Esophagus squamous epithelium (tissue), 4 donors: Measurements from ENCODE around the gene PFKFB4.

Experiments used
- CTCF ChIP-seq, 6 experiments: fragments of 450-650 bp in 4 of 6; fragments of 200-600 bp in 2 of 6; sonication (generic) in 2 of 6; IDR thresholded peaks; one replicate each; pipeline ENCODE4 v1.5.1; 2016 to 2019; ENCODE audit warnings: antibody characterized with exemption in 6 of 6, mild to moderate bottlenecking in 4 of 6, moderate library complexity in 4 of 6
- POLR2A ChIP-seq, 4 donors: fragments of 450-650 bp; IDR thresholded peaks; one replicate each; pipeline ENCODE4 v1.6.1; 2017; ENCODE audit warnings: antibody characterized with exemption in 4 of 4, mild to moderate bottlenecking in 4 of 4, moderate library complexity in 3 of 4

GRCh38 chr3:48594417-48595049 is 37.9 kb upstream of the PFKFB4 start:
- TF ChIP-seq CTCF (IDR thresholded peaks at IDR 0.05), result no peak
- no peak for TF ChIP-seq POLR2A (IDR thresholded peaks at IDR 0.05)
